Adrenal gland (tissue), 12 donors: ENCODE data around the gene S100A4. TPM values are rescaled to one million over a fixed set of nuclear protein-coding genes. Genes with fewer than 3 reads are reported as not detected.

ENCODE experiments used
- DNase-seq, 7 donors: peaks; one replicate each; pipeline ENCODE4 v3.0.0-alpha.2; 2019 to 2020
- H3K27ac ChIP-seq, 5 donors: fragments of 200-600 bp; sonication (generic) in 4 of 5; 1 replicate in 3 of 5; 2 replicates in 2 of 5; pipeline versions ENCODE4 v1.5.1 to v1.8.0; 2016 to 2020; ENCODE audit warnings: mild to moderate bottlenecking in 1 of 5
- H3K27me3 ChIP-seq: fragments of 200-600 bp; 2 replicates; pipeline ENCODE4 v1.8.0; 2021
- H3K36me3 ChIP-seq, 2 donors: fragments of 200-600 bp; replicated peaks in 1 of 2; 1 replicate in 1 of 2; 2 replicates in 1 of 2; pipeline versions ENCODE4 v1.5.1 to v1.8.0; 2018 to 2022
- H3K4me1 ChIP-seq, 2 donors: fragments of 200-600 bp; replicated peaks in 1 of 2; 1 replicate in 1 of 2; 2 replicates in 1 of 2; pipeline versions ENCODE4 v1.5.1 to v1.8.0; 2018 to 2021
- H3K4me3 ChIP-seq, 4 donors: fragments of 200-600 bp; sonication (generic) in 3 of 4; one replicate each; pipeline ENCODE4 v1.5.1; 2016 to 2018
- H3K9me3 ChIP-seq, 3 donors: fragments of 200-600 bp; sonication (generic) in 1 of 3; replicated peaks in 1 of 3; 1 replicate in 2 of 3; 2 replicates in 1 of 3; pipeline versions ENCODE4 v1.5.1 to v1.8.0; 2016 to 2021
- CTCF ChIP-seq, 6 experiments: fragments of 450-650 bp in 4 of 6; fragments of 200-600 bp in 2 of 6; sonication (generic) in 1 of 6; IDR thresholded peaks; 1 replicate in 5 of 6; 2 replicates in 1 of 6; pipeline versions ENCODE4 v1.5.1 to v1.8.0; 2016 to 2021; ENCODE audit warnings: antibody characterized with exemption in 6 of 6, mild to moderate bottlenecking in 2 of 6, moderate library complexity in 1 of 6
- POLR2A ChIP-seq, 2 donors: fragments of 450-650 bp; IDR thresholded peaks; one replicate each; pipeline ENCODE4 v1.6.1; 2017; ENCODE audit warnings: antibody characterized with exemption in 2 of 2, mild to moderate bottlenecking in 2 of 2, moderate library complexity in 1 of 2
- WGBS, 4 donors: extraction: QIAGEN DNeasy Blood & Tissue Kit in 2 of 4; methylation state at CpG; one replicate each; pipeline versions ENCODE4 v1.1.5 to v1.1.7; 2013 to 2017; 5-methylcytosine and 5-hydroxymethylcytosine counted together
- intact Hi-C, 2 donors: fragments of 100-400 bp; cut with DNase I; formaldehyde crosslinking; loops; one replicate each; pipeline versions ENCODE4 v1.14.1 to v1.15.0; 2022 to 2023
- polyA plus RNA-seq, 3 donors: library from polyadenylated mRNA; stranded (reverse); fragments of 200-250 nt in 2 of 3; fragments of 350-450 nt in 1 of 3; fragmentation: Illumina TruSeq in 1 of 3; extraction: RNeasy Lipid Tissue Mini Kit (QIAGEN cat#74804) in 1 of 3; gene quantifications; one replicate each; pipeline ENCODE4 v1.2.3, GENCODE V29; 2013 to 2014
- total RNA-seq, 9 donors: library from RNA; depleted of rRNA in 4 of 9; stranded (reverse); fragments of >200 nt in 4 of 9; fragments of 120-200 nt in 1 of 9; fragmentation: NEBNext Ultra II Directional in 1 of 9; extraction: Animal tissue kit (Norgen Biotek cat#: 25700) in 1 of 9; gene quantifications; one replicate each; pipeline versions ENCODE4 v1.1.0 to v1.2.4, GENCODE V29; 2013 to 2023
- donor health status: healthy with polysubstance abuse.
- donor health status: Bipolar disorder and iron deficiency.
- donor health status: DM: yes; HTN: yes; CAD: no.
- donor health status: DM: no; HTN: no; CAD: no.
- donor health status: DM: no; HTN: no; CAD: no.
- donor health status: DM: yes; HTN: yes; CAD: no.

Gene S100A4
- total and polyA plus RNA-seq, 12 donors = 7.9 to 742 (median 99.9) TPM

- Histone ChIP-seq H3K36me3 (no peaks in the 10 kb centered on the region), H3K4me3 (no peak overlapping the region), H3K27me3 (no peaks in the 10 kb centered on the region), H3K4me1 (peaks cover 39 to 49% of the 10 kb centered on the region in 2 donors), H3K9me3 (no peaks in the 10 kb centered on the region), H3K27ac (peak overlapping the region in 1 of 5 donors; percentile 6)
- intact Hi-C loops = no loop called here
- 77 to 89% (median 85%) methylated on average over 10 to 14 of the region's 14 CpGs for WGBS, 4 donors
- no peak for TF ChIP-seq POLR2A (IDR thresholded peaks at IDR 0.05)
- no peak for TF ChIP-seq CTCF (IDR thresholded peaks at IDR 0.05)
- DNase-seq = no peak
Observed at GRCh38 chr1:153546796-153547559, 1.4 kb upstream of the S100A4 start.

GRCh38 chr1:153546371-153546770, 765 bp upstream of the S100A4 start:
- H3K27ac ChIP-seq = peak overlapping the region in 1 of 5 donors; percentile 6
- no peak for DNase-seq
- TF ChIP-seq CTCF (IDR thresholded peaks at IDR 0.05) (no peak), POLR2A (IDR thresholded peaks at IDR 0.05) (no peak)

GRCh38 chr1:153544453-153545066, 1.0 kb downstream of the S100A4 start:
- Histone ChIP-seq H3K4me1 (peaks cover 36 to 46% of the 10 kb centered on the region in 2 donors), H3K4me3 (peak overlapping the region in 1 of 4 donors; percentile 42), H3K27ac (peak overlapping the region in 4 of 5 donors; percentile 33 to 90 (median 59)), H3K36me3 (no peaks in the 10 kb centered on the region), H3K9me3 (no peaks in the 10 kb centered on the region), H3K27me3 (no peaks in the 10 kb centered on the region)
- 65 to 82% (median 80%) methylated on average over 7 to 10 of the region's 10 CpGs; no CpG with 5 or more reads in 1 of the 4 donors for WGBS, 4 donors
- no peak for DNase-seq
- intact Hi-C loops = no loop called here
- no peak for TF ChIP-seq CTCF (IDR thresholded peaks at IDR 0.05)
- TF ChIP-seq POLR2A (IDR thresholded peaks at IDR 0.05) = no peak

More at GRCh38 chr1:153546371-153546770, 765 bp upstream of the S100A4 start:
- no peaks in the 10 kb centered on the region for H3K9me3 ChIP-seq
- WGBS, 4 donors = 86 to 93% (median 90%) methylated on average over 8 of the region's 8 CpGs
- no peaks in the 10 kb centered on the region for H3K36me3 ChIP-seq
- no peaks in the 10 kb centered on the region for H3K27me3 ChIP-seq
- intact Hi-C loops = no loop called here
- peak overlapping the region in 1 of 4 donors; percentile 42 for H3K4me3 ChIP-seq
- H3K4me1 ChIP-seq = peaks cover 39 to 49% of the 10 kb centered on the region in 2 donors

GRCh38 chr1:153543736-153544135, 1.9 kb downstream of the S100A4 start:
- H3K9me3 ChIP-seq = no peaks in the 10 kb centered on the region
- H3K4me3 ChIP-seq = no peak overlapping the region
- TF ChIP-seq POLR2A (IDR thresholded peaks at IDR 0.05) (no peak), CTCF (IDR thresholded peaks at IDR 0.05) (no peak)
- no peaks in the 10 kb centered on the region for H3K27me3 ChIP-seq
- no peaks in the 10 kb centered on the region for H3K36me3 ChIP-seq
- no peak overlapping the region for H3K27ac ChIP-seq
- H3K4me1 ChIP-seq = peaks cover 28 to 37% of the 10 kb centered on the region in 2 donors
- DNase-seq = no peak
- intact Hi-C loops = no loop called here
- 82 to 93% (median 90%) methylated on average over 4 of the region's 4 CpGs for WGBS, 4 donors
